ENCODE results near the gene UBE2O.
A peak's percentile ranks its signal among the peaks of the same experiment; 100 is the strongest.
"Not testable (repeated sequence)": the region's sequence is repeated elsewhere in the genome, so short reads cannot be mapped to it uniquely, and the experiment has no call there.

Gene UBE2O

GRCh38 chr17:76367642-76368041, 85.3 kb downstream of the UBE2O start:
- no peak for DNase-seq

GRCh38 chr17:76366247-76366646, 86.7 kb downstream of the UBE2O start:
- no peak for DNase-seq

GRCh38 chr17:76365256-76365903, 87.6 kb downstream of the UBE2O start:
- no peak for DNase-seq

GRCh38 chr17:76363107-76363842, 89.7 kb downstream of the UBE2O start:
- DNase-seq: no peak

- no peak for DNase-seq
Measured at GRCh38 chr17:76360461-76360860, 92.5 kb downstream of the UBE2O start.

GRCh38 chr17:76359776-76360175, 93.2 kb downstream of the UBE2O start:
- DNase-seq: not testable (repeated sequence)

- no peak for DNase-seq
Measured at GRCh38 chr17:76359375-76359774, 93.6 kb downstream of the UBE2O start.

GRCh38 chr17:76357597-76358158, 95.3 kb downstream of the UBE2O start:
- no peak for DNase-seq

- no peak for DNase-seq
Measured at GRCh38 chr17:76356803-76357456, 96.0 kb downstream of the UBE2O start.

GRCh38 chr17:76354747-76355310, 98.1 kb downstream of the UBE2O start:
- no peak for DNase-seq

- DNase-seq: no peak
Measured at GRCh38 chr17:76354317-76354729, 98.6 kb downstream of the UBE2O start.

GRCh38 chr17:76353599-76354316, 99.2 kb downstream of the UBE2O start, which contains the start of gene PRPSAP1:
TSS of gene PRPSAP1 (minus strand) at chr17:76353916. CDS start at chr17:76353703, 213 bp downstream.
- peak; percentile 85 for DNase-seq

- no peak for DNase-seq
Measured at GRCh38 chr17:76353004-76353598, 99.9 kb downstream of the UBE2O start.

- DNase-seq: no peak
Measured at GRCh38 chr17:76351526-76352071, 101.4 kb downstream of the UBE2O start.

GRCh38 chr17:76350463-76350862, 102.5 kb downstream of the UBE2O start:
- no peak for DNase-seq

- DNase-seq: not testable (repeated sequence)
Measured at GRCh38 chr17:76346936-76347335, 106.0 kb downstream of the UBE2O start.

GRCh38 chr17:76345377-76345974, 107.5 kb downstream of the UBE2O start:
- DNase-seq: no peak

- DNase-seq: no peak
Measured at GRCh38 chr17:76343106-76343505, 109.8 kb downstream of the UBE2O start.

GRCh38 chr17:76341301-76341700, 111.7 kb downstream of the UBE2O start:
- no peak for DNase-seq

Measured in NK-92 treated with Interleukin-12 subunit alpha and Interleukin-12 subunit beta, amount 100 ng/mL, for 24 hours (cell line).